Measurements from ENCODE around the gene THEMIS2.

The THEMIS2 gene

GRCh38 chr1:27876341-27877114 is 4.2 kb downstream of the THEMIS2 start:
- TF ChIP-seq SNAI2 (CRISPR knock-in tag; IDR thresholded peaks at IDR 0.05) (no peak), ZFP3 (CRISPR knock-in tag; IDR thresholded peaks at IDR 0.05) (no peak), GLIS3 (CRISPR knock-in tag; IDR thresholded peaks at IDR 0.05) (no peak), ZFP30 (CRISPR knock-in tag; IDR thresholded peaks at IDR 0.05) (no peak), ZNF8 (CRISPR knock-in tag; IDR thresholded peaks at IDR 0.05) (no peak), PATZ1 (CRISPR knock-in tag; IDR thresholded peaks at IDR 0.05; ENCODE audit: borderline replicate concordance) (no peak), CREB5 (CRISPR knock-in tag; IDR thresholded peaks at IDR 0.05; ENCODE audit: low read depth) (no peak), ZNF565 (CRISPR knock-in tag; conservative IDR thresholded peaks at IDR 0.05; ENCODE audit: low read depth) (no peak), ESRRG (CRISPR knock-in tag; IDR thresholded peaks at IDR 0.05) (no peak), OSR1 (CRISPR knock-in tag; IDR thresholded peaks at IDR 0.05) (no peak), BACH2 (CRISPR knock-in tag; IDR thresholded peaks at IDR 0.05; ENCODE audit: borderline replicate concordance) (no peak)
- ATAC-seq: no peak

- no peak for ATAC-seq
- TF ChIP-seq OSR1 (CRISPR knock-in tag; IDR thresholded peaks at IDR 0.05): no peak
- TF ChIP-seq TSHZ2 (CRISPR knock-in tag; IDR thresholded peaks at IDR 0.05): no peak
Observed at GRCh38 chr1:27877115-27877416, 4.7 kb downstream of the THEMIS2 start.

GRCh38 chr1:27878039-27878438 is 5.7 kb downstream of the THEMIS2 start:
- TF ChIP-seq ARNTL (CRISPR knock-in tag; IDR thresholded peaks at IDR 0.05; ENCODE audit: borderline replicate concordance, low read depth): no peak
- TF ChIP-seq ZFP3 (CRISPR knock-in tag; IDR thresholded peaks at IDR 0.05): no peak
- TF ChIP-seq ZNF8 (CRISPR knock-in tag; IDR thresholded peaks at IDR 0.05): no peak
- TF ChIP-seq CREB5 (CRISPR knock-in tag; IDR thresholded peaks at IDR 0.05; ENCODE audit: low read depth): no peak
- no peak for TF ChIP-seq RARB (CRISPR knock-in tag; IDR thresholded peaks at IDR 0.05)
- no peak for TF ChIP-seq ZC3H10 (CRISPR knock-in tag; IDR thresholded peaks at IDR 0.05)
- no peak for TF ChIP-seq SNAI2 (CRISPR knock-in tag; IDR thresholded peaks at IDR 0.05)
- TF ChIP-seq PPARA (CRISPR knock-in tag; IDR thresholded peaks at IDR 0.05; ENCODE audit: borderline replicate concordance): no peak
- no peak for TF ChIP-seq ZNF70 (CRISPR knock-in tag; IDR thresholded peaks at IDR 0.05)
- no peak for TF ChIP-seq TSHZ2 (CRISPR knock-in tag; IDR thresholded peaks at IDR 0.05)
- no peak for TF ChIP-seq PATZ1 (CRISPR knock-in tag; IDR thresholded peaks at IDR 0.05; ENCODE audit: borderline replicate concordance)
- TF ChIP-seq CSDC2 (CRISPR knock-in tag; IDR thresholded peaks at IDR 0.05): no peak
- no peak for ATAC-seq
